HEK293T (cell line): ENCODE data around the gene RIMS1.

Source experiments
- CTCF ChIA-PET: fragments of 350-600 bp; formaldehyde crosslinking; extraction: SDS; loops from one replicate; lab custom pipeline; 2021; ENCODE audit warnings: antibody characterized with exemption, inconsistent platforms; lab: Yijun Ruan, JAX
- POLR2A ChIA-PET: fragments of 350-600 bp; formaldehyde crosslinking; extraction: SDS; loops from one replicate; lab custom pipeline; 2020; ENCODE audit warnings: antibody characterized with exemption, inconsistent platforms; lab: Yijun Ruan, JAX
- DNase-seq: peaks from one replicate; pipeline ENCODE4 v3.0.0; 2012; ENCODE audit warnings: mixed read lengths; ENCODE audit errors: extremely low spot score
- ARNT ChIP-seq: fragments of 450-650 bp; IDR thresholded peaks from 2 replicates; pipeline ENCODE4 v1.6.1; 2017; ENCODE audit warnings: mild to moderate bottlenecking
- BHLHE40 ChIP-seq: fragments of 450-650 bp; IDR thresholded peaks from 2 replicates; pipeline ENCODE4 v1.6.1; 2016; ENCODE audit warnings: mild to moderate bottlenecking, moderate library complexity, borderline replicate concordance
- CTBP1 ChIP-seq: fragments of 450-650 bp; IDR thresholded peaks from 2 replicates; pipeline ENCODE4 v1.6.1; 2016; ENCODE audit warnings: borderline replicate concordance
- ELF4 ChIP-seq: fragments of 450-650 bp; IDR thresholded peaks from 2 replicates; pipeline ENCODE4 v1.6.1; 2017; ENCODE audit warnings: antibody characterized with exemption
- FOXA1 ChIP-seq: fragments of 450-650 bp; IDR thresholded peaks from 2 replicates; pipeline ENCODE4 v1.6.1; 2016; ENCODE audit warnings: mild to moderate bottlenecking
- FOXK2 ChIP-seq: fragments of 450-650 bp; IDR thresholded peaks from 2 replicates; pipeline ENCODE4 v1.6.1; 2016; ENCODE audit warnings: mild to moderate bottlenecking
- FOXM1 ChIP-seq: fragments of 450-650 bp; IDR thresholded peaks from 2 replicates; pipeline ENCODE4 v1.6.1; 2017; ENCODE audit warnings: mild to moderate bottlenecking, borderline replicate concordance
- HDGF ChIP-seq: fragments of 450-650 bp; IDR thresholded peaks from 2 replicates; pipeline ENCODE4 v1.6.1; 2017; ENCODE audit warnings: antibody characterized with exemption, borderline replicate concordance
- L3MBTL2 ChIP-seq: fragments of 450-650 bp; conservative IDR thresholded peaks from 2 replicates; pipeline ENCODE4 v1.6.1; 2016; ENCODE audit warnings: mild to moderate bottlenecking
- LEF1 ChIP-seq: fragments of 450-650 bp; IDR thresholded peaks from 2 replicates; pipeline ENCODE4 v1.6.1; 2017; ENCODE audit warnings: mild to moderate bottlenecking, borderline replicate concordance
- NFRKB ChIP-seq: fragments of 450-650 bp; IDR thresholded peaks from 2 replicates; pipeline ENCODE4 v1.6.1; 2016; ENCODE audit warnings: mild to moderate bottlenecking, moderate library complexity
- PKNOX1 ChIP-seq: fragments of 450-650 bp; IDR thresholded peaks from 2 replicates; pipeline ENCODE4 v1.6.1; 2016
- SP1 ChIP-seq: fragments of 450-650 bp; IDR thresholded peaks from 2 replicates; pipeline ENCODE4 v1.6.1; 2017
- SUZ12 ChIP-seq: fragments of 450-650 bp; IDR thresholded peaks from 2 replicates; pipeline ENCODE4 v1.6.1; 2016; ENCODE audit warnings: mild to moderate bottlenecking
- TARDBP ChIP-seq: fragments of 450-650 bp; IDR thresholded peaks from 2 replicates; pipeline ENCODE4 v1.6.1; 2016
- ZNF384 ChIP-seq: fragments of 450-650 bp; IDR thresholded peaks from 2 replicates; pipeline ENCODE4 v1.6.1; 2016

RIMS1 gene

GRCh38 chr6:71879016-71879415 lies 7.3 kb upstream of the RIMS1 start:
- POLR2A ChIA-PET, result no interaction called here
- CTCF ChIA-PET, result no interaction called here
- no peak for DNase-seq
- no peak for TF ChIP-seq FOXK2
- TF ChIP-seq LEF1, result no peak
- no peak for TF ChIP-seq FOXM1
- TF ChIP-seq ELF4, result no peak
- TF ChIP-seq CTBP1, result no peak
- no peak for TF ChIP-seq ZNF384
- no peak for TF ChIP-seq FOXA1
- no peak for TF ChIP-seq PKNOX1
- no peak for TF ChIP-seq HDGF
- no peak for TF ChIP-seq L3MBTL2
- no peak for TF ChIP-seq SUZ12
- no peak for TF ChIP-seq NFRKB
- no peak for TF ChIP-seq ARNT
- no peak for TF ChIP-seq BHLHE40
- no peak for TF ChIP-seq SP1
- no peak for TF ChIP-seq TARDBP

- TF ChIP-seq FOXK2 (no peak), FOXA1 (no peak), SUZ12 (no peak), CTBP1 (no peak), TARDBP (no peak), SP1 (no peak), LEF1 (no peak), L3MBTL2 (no peak; the same call in 1 of the 2 replicates), PKNOX1 (no peak), BHLHE40 (no peak), FOXM1 (no peak), HDGF (no peak), ARNT (no peak), ELF4 (no peak), ZNF384 (no peak)
- ChIA-PET CTCF (no interaction called here), POLR2A (no interaction called here)
- no peak for DNase-seq
Observed at GRCh38 chr6:71887006-71887743, 825 bp downstream of the RIMS1 start.

- DNase-seq, result no peak
- POLR2A ChIA-PET, result no interaction called here
- TF ChIP-seq L3MBTL2, result no peak
- no peak for TF ChIP-seq LEF1
- no peak for TF ChIP-seq TARDBP
- TF ChIP-seq ELF4, result no peak
- TF ChIP-seq FOXA1, result no peak
- TF ChIP-seq NFRKB, result no peak
- TF ChIP-seq FOXM1, result no peak
- no peak for TF ChIP-seq SUZ12
- no peak for TF ChIP-seq SP1
- no peak for TF ChIP-seq HDGF
- TF ChIP-seq FOXK2, result no peak
- TF ChIP-seq BHLHE40, result no peak
- CTCF ChIA-PET, result no interaction called here
Observed at GRCh38 chr6:71887744-71888230, 1.4 kb downstream of the RIMS1 start.

GRCh38 chr6:71888756-71889340 lies 2.5 kb downstream of the RIMS1 start:
- POLR2A ChIA-PET, result no interaction called here
- CTCF ChIA-PET, result no interaction called here
- no peak for DNase-seq
- TF ChIP-seq FOXK2 (no peak), PKNOX1 (no peak), LEF1 (no peak), HDGF (no peak), SUZ12 (no peak), ELF4 (no peak), NFRKB (no peak), CTBP1 (no peak), SP1 (no peak), FOXM1 (no peak), L3MBTL2 (no peak), TARDBP (no peak), ARNT (no peak), ZNF384 (no peak), FOXA1 (no peak), BHLHE40 (no peak)

- POLR2A ChIA-PET, result no interaction called here
- CTCF ChIA-PET, result no interaction called here
- TF ChIP-seq FOXK2 (no peak), ELF4 (no peak), FOXA1 (no peak), HDGF (no peak), SP1 (no peak), FOXM1 (no peak), ZNF384 (no peak), CTBP1 (no peak), ARNT (no peak), L3MBTL2 (no peak), PKNOX1 (no peak), BHLHE40 (no peak), NFRKB (no peak), TARDBP (no peak), LEF1 (no peak)
Observed at GRCh38 chr6:71889366-71889765, 3.0 kb downstream of the RIMS1 start.

More at GRCh38 chr6:71889366-71889765, 3.0 kb downstream of the RIMS1 start:
- DNase-seq, result no peak
